HepG2 (cell line): ENCODE results near the gene FAM120C.

Experiments
- ARNT2 ChIP-seq: sonication (generic); formaldehyde crosslinking; IDR thresholded peaks from 2 replicates; pipeline ENCODE4 v1.8.0; 2022; ENCODE audit warnings: mild to moderate bottlenecking, low read depth, missing genetic modification reagents, moderate library complexity
- CBX2 ChIP-seq, 2 experiments: fragments of 200-600 bp in 1 of 2; sonication (generic); formaldehyde crosslinking in 1 of 2; IDR thresholded peaks; 2 replicates each; pipeline versions ENCODE4 v1.7.0 to v1.8.1; 2018 to 2022; ENCODE audit warnings: low read depth in 2 of 2, low read length in 1 of 2, mild to moderate bottlenecking in 1 of 2, missing genetic modification reagents in 1 of 2
- FOXJ3 ChIP-seq: sonication (generic); formaldehyde crosslinking; IDR thresholded peaks from 2 replicates; pipeline ENCODE4 v1.4.0; 2020; ENCODE audit warnings: missing genetic modification reagents, mild to moderate bottlenecking, borderline replicate concordance
- HNRNPK ChIP-seq: fragments of 200-400 bp; formaldehyde crosslinking; IDR thresholded peaks from 2 replicates; pipeline ENCODE4 v1.6.1; 2018; ENCODE audit warnings: low read length, low read depth, moderate library complexity, mild to moderate bottlenecking; ENCODE audit not compliant: poor library complexity, severe bottlenecking
- KAT2B ChIP-seq: fragments of 150-350 bp; IDR thresholded peaks from 2 replicates; pipeline ENCODE4 v1.6.1; 2014; ENCODE audit warnings: low read depth, low read length, borderline replicate concordance
- KLF16 ChIP-seq, 2 experiments: sonication (generic) in 1 of 2; formaldehyde crosslinking in 1 of 2; IDR thresholded peaks; 2 replicates each; pipeline versions ENCODE4 v1.6.1 to v1.8.0; 2016 to 2023; ENCODE audit warnings: missing genetic modification reagents in 2 of 2, missing compliant biosample characterization in 1 of 2
- RBM39 ChIP-seq: fragments of 200-400 bp; formaldehyde crosslinking; IDR thresholded peaks from one replicate; pipeline ENCODE4 v1.6.1; 2018; ENCODE audit warnings: antibody characterized with exemption, mild to moderate bottlenecking, low read depth, low read length; ENCODE audit not compliant: poor library complexity, severe bottlenecking
- ZNF207 ChIP-seq: fragments of 450-650 bp; IDR thresholded peaks from 2 replicates; pipeline ENCODE4 v1.6.1; 2016; ENCODE audit warnings: antibody characterized with exemption, borderline replicate concordance
- ZNF224 ChIP-seq: sonication (generic); formaldehyde crosslinking; IDR thresholded peaks from 2 replicates; pipeline ENCODE4 v1.5.0; 2020; ENCODE audit warnings: mild to moderate bottlenecking, missing genetic modification reagents
- ZNF501 ChIP-seq: sonication (generic); formaldehyde crosslinking; IDR thresholded peaks from 2 replicates; pipeline ENCODE4 v1.5.1; 2020; ENCODE audit warnings: mild to moderate bottlenecking, moderate library complexity, missing genetic modification reagents
- TF ChIP-seq, protein P1 (sequence below): sonication (generic); formaldehyde crosslinking; IDR thresholded peaks from 2 replicates; pipeline ENCODE4 v1.5.0; 2020; ENCODE audit warnings: mild to moderate bottlenecking, missing genetic modification reagents, moderate library complexity
- TF ChIP-seq, protein P2 (sequence below): sonication (generic); formaldehyde crosslinking; IDR thresholded peaks from 2 replicates; pipeline ENCODE4 v1.9.0; 2022; ENCODE audit warnings: missing genetic modification reagents, mild to moderate bottlenecking, borderline replicate concordance
- TF ChIP-seq, protein P3 (sequence below): sonication (generic); formaldehyde crosslinking; conservative IDR thresholded peaks from 2 replicates; pipeline ENCODE4 v1.4.0; 2020; ENCODE audit warnings: missing genetic modification reagents
- TF ChIP-seq, protein P4 (sequence below): sonication (generic); formaldehyde crosslinking; IDR thresholded peaks from 2 replicates; pipeline ENCODE4 v1.4.0; 2020; ENCODE audit warnings: missing genetic modification reagents

DNA sequence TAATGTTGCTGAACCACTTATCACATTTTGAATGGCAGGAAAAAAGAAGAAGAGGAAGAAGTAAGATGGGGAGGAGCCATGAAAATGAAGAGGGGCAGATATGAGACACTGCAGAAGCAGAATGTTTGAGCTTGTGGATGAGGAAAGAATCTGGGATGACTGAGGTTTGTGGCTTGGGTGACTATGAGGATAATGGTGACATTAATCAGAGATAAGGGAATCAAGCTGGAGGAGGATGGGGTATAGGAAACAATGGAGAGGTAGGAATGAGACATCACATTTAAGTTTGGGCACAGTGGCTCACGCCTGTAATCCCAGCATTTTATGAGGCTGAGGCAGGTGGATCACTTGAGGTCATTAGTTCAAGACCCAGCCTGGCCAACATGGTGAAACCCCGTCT is 119.7 kb downstream of the FAM120C start:
- TF ChIP-seq, protein P1, sequence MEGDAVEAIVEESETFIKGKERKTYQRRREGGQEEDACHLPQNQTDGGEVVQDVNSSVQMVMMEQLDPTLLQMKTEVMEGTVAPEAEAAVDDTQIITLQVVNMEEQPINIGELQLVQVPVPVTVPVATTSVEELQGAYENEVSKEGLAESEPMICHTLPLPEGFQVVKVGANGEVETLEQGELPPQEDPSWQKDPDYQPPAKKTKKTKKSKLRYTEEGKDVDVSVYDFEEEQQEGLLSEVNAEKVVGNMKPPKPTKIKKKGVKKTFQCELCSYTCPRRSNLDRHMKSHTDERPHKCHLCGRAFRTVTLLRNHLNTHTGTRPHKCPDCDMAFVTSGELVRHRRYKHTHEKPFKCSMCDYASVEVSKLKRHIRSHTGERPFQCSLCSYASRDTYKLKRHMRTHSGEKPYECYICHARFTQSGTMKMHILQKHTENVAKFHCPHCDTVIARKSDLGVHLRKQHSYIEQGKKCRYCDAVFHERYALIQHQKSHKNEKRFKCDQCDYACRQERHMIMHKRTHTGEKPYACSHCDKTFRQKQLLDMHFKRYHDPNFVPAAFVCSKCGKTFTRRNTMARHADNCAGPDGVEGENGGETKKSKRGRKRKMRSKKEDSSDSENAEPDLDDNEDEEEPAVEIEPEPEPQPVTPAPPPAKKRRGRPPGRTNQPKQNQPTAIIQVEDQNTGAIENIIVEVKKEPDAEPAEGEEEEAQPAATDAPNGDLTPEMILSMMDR = no peak
- TF ChIP-seq ZNF207 (no peak), RBM39 (no peak), HNRNPK (no peak), KLF16 (CRISPR knock-in tag; IDR thresholded peaks at IDR 0.05) (no peak), ZNF224 (CRISPR knock-in tag) (no peak), KAT2B (no peak), CBX2 (IDR thresholded peaks at IDR 0.05; ENCODE audit: low read depth, low read length) (no peak), CBX2 (CRISPR knock-in tag; IDR thresholded peaks at IDR 0.05; ENCODE audit: low read depth) (no peak), ZNF501 (no peak), ARNT2 (no peak), FOXJ3 (CRISPR knock-in tag) (no peak)
- TF ChIP-seq, protein P2, sequence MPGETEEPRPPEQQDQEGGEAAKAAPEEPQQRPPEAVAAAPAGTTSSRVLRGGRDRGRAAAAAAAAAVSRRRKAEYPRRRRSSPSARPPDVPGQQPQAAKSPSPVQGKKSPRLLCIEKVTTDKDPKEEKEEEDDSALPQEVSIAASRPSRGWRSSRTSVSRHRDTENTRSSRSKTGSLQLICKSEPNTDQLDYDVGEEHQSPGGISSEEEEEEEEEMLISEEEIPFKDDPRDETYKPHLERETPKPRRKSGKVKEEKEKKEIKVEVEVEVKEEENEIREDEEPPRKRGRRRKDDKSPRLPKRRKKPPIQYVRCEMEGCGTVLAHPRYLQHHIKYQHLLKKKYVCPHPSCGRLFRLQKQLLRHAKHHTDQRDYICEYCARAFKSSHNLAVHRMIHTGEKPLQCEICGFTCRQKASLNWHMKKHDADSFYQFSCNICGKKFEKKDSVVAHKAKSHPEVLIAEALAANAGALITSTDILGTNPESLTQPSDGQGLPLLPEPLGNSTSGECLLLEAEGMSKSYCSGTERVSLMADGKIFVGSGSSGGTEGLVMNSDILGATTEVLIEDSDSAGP = no peak
- TF ChIP-seq, protein P3, sequence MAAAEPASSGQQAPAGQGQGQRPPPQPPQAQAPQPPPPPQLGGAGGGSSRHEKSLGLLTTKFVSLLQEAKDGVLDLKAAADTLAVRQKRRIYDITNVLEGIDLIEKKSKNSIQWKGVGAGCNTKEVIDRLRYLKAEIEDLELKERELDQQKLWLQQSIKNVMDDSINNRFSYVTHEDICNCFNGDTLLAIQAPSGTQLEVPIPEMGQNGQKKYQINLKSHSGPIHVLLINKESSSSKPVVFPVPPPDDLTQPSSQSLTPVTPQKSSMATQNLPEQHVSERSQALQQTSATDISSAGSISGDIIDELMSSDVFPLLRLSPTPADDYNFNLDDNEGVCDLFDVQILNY (CRISPR knock-in tag) = no peak
- TF ChIP-seq, protein P4, sequence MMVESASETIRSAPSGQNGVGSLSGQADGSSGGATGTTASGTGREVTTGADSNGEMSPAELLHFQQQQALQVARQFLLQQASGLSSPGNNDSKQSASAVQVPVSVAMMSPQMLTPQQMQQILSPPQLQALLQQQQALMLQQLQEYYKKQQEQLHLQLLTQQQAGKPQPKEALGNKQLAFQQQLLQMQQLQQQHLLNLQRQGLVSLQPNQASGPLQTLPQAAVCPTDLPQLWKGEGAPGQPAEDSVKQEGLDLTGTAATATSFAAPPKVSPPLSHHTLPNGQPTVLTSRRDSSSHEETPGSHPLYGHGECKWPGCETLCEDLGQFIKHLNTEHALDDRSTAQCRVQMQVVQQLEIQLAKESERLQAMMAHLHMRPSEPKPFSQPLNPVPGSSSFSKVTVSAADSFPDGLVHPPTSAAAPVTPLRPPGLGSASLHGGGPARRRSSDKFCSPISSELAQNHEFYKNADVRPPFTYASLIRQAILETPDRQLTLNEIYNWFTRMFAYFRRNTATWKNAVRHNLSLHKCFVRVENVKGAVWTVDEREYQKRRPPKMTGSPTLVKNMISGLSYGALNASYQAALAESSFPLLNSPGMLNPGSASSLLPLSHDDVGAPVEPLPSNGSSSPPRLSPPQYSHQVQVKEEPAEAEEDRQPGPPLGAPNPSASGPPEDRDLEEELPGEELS (CRISPR knock-in tag) = no peak
